GM18507 (cell line): ENCODE measurements around the gene PSMC3IP.

Source experiments
- DNase-seq: peaks from one replicate; pipeline ENCODE4 v3.0.0; 2011; ENCODE audit warnings: low read depth; ENCODE audit not compliant: insufficient read length; ENCODE audit errors: extremely low spot score
- FAIRE-seq: peaks from 2 replicates; lab custom pipeline; 2011; peaks lifted over from hg19 to GRCh38; lab: Jason Lieb, UNC

The PSMC3IP gene

DNA sequence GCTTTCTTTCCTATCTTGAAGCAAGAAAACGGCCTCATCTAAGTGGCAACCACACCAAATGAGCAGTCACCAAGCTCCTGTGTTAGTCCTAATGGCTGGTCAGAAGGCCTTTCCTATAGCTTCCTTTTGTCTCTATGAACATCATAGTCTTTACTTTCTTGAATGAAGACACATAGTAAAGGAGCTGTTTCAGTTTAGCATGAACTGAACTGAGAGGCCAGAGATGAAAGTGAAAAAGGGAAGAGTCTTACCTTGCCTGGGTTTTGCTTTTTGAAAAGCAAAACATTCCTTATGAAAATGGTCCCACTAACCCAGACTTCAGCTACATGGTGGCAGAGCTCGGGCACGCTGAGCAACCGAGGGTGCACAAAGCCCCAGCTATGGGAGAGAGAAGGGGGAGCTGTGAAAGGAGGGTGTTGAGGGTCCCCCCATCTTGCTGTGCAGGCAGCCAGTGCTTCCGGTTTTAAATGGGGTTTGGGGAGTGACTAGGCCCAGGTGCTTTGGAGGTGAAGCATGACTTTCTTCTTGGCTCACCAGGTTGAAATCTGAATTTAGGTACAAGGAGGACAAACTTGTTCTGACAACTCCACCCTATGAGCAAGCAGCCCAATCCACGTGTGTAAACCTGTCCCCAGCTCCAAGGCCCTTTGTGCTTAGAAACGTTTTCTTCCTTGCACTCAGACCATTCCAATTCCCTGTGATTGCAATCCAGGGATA is 9.1 kb upstream of the PSMC3IP start:
- FAIRE-seq (peak; percentile 89), DNase-seq (no peak)

DNA sequence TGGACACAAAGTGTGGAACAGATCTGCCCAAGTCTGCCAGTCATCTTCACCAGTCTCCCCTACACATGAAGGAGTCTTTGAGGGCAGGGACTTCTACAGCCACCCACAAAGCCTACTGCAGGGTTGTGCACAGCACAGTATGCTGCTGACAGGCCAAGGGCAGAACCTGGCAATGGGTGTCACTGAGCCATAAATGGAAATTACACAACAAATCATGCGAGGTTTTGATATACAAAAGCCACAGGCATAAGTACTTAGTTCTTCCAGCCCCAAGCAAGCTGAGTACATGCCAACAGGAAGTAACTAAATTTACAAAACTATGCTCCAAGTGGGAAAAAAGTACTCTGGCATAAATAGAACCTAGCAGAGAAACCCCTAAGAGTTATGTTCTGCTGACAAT is 7.8 kb upstream of the PSMC3IP start:
- FAIRE-seq (peak; percentile 9), DNase-seq (no peak)

DNA sequence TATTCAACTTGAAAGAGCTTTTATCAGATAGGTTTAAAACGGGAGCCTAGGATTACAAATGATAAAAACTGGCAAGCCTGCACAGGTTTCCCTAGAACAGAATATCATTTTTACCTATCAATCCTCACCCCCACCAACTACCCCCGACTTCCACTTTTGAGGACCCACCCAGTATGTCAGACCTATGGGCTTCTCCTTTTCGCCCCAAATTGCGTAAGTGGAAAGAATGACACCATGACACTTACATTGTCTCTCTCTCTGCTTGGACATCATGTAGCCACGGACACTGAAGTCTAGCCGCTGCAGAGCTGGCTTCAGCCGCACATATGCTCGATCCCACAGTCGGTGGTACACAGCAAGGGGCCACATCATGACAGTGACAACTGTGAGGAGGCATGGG is 7.4 kb upstream of the PSMC3IP start:
- FAIRE-seq, result no peak
- no peak for DNase-seq

DNA sequence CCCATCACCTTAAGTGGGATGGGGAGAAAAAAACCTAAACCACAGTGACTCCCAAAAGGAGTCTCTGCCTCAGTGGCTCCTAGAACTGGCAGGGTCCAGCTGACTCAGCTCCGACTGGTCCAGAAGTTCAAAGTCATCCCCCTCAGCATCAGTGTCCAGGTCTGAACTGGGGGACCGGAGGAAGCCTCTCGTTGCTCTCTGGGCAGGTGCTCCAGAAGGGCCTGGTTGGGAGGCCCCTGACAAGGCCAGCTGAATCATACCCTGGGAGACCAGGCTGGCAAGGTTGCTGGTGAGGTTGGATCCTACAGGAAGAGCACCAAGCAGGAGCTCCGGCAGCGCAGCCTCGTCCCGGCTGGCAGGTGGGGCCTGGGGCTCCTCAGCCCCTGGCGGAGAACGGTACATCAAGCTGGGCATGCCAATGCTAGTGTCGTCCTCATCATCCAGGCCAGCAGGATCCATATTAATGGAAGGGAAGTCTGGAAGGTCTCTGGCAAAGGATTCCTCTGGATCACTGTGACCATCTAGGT is 4.3 kb upstream of the PSMC3IP start:
- FAIRE-seq, result no peak
- no peak for DNase-seq

DNA sequence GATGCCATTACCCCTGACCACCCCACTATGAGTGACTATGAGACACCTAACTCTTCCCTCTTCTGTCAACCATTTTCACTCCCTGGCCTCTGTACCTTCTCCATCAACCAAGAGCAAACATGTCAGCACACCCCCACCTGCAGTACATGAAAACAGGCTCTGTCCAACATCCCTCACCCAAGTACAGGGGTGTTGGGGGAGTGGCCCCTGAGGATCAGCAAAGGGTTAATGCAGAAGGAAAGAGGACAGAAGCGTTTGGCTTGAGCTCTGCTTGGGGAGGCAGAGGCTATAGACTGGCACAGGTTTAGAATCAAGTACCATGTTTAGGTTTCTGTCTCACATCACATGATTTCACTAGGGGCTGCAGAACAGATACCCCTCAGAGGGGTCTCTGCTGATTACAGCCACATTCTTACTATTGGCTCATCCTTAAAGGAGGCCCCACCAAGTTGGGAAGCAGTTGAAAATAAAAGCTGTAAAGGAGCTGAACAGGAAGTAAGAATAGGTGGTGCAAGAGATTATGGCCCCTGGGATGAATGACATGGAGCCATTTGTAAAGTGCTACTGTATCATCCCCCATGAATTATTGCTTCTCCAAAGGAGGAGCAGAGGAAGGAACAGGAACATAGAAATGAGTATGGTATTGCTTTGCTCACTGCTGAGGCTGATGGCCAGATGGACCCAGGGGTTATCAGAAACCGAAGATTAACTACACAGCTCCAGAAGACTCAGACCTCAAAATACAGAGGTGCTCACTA is 2.4 kb upstream of the PSMC3IP start:
- no peak for DNase-seq
- FAIRE-seq, result no peak

DNA sequence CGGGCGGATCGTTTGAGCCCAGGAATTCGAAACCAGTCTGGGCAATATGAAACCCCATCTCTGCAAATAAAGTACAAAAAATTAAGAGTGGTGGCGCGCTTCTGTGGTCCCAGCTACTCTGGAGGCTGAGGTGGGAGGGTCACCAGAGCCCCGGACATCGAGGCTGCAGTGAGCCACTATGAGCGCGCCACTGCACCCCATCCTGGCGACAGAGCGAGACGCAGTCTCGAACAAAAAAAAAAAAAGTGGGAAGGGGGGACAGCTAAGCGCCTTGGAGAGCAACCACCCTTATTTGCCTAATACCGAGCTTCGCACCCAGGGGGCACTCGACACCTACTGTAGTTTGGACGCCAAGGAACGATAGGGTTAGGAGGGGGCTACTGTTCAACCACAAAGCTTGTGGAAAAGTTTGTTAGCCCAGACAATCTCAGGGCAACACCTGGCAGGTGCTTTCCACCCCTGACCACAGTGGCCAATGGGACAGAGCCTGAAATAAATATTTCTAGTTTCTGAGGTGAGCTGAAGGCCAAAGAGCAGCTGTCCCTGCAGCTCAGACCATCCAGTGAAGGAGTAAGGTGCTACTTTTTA is 847 bp upstream of the PSMC3IP start:
- DNase-seq (peak; percentile 75), FAIRE-seq (peak; percentile 95)

DNA sequence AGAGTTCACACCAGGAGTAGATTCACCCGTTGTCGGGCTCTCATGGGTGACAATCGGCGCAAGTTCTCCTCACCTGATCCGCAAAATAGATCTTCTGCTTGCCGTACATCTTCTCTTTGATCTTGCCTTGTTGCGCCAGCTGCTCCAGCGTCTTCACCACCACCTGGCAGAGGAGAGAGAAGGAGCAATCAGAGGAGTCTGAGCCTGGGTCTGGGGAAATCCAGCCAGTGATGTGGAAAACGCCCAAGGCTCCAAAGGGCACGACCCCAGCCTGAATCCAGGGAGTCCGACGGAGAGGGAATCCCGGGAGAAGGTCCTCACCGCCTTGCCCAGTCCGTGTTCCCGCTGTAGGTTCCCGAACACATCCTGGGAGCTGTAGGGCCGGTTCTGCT is 393 bp downstream of the PSMC3IP start:
- DNase-seq (no peak), FAIRE-seq (no peak)

DNA sequence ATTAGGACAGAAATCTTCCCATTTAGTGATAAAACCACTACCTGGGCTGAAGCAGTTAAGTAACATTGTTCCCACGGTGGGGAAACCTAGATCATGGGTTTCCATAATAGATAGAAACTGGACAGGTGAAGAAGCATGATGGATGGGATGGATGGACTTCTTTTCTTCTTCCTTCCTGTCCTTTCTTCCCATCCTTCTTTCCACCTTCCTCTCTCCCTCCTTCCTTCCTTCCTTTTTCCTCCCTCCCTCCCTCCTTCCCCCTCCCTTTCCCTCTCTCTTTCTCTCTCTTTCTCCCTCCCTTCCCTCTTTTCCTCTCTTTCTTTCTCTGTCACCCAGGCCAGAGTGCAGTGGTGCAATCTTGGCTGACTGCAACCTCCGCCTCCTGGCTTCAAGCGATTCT is 3.1 kb downstream of the PSMC3IP start:
- no peak for FAIRE-seq
- DNase-seq, result no peak

DNA sequence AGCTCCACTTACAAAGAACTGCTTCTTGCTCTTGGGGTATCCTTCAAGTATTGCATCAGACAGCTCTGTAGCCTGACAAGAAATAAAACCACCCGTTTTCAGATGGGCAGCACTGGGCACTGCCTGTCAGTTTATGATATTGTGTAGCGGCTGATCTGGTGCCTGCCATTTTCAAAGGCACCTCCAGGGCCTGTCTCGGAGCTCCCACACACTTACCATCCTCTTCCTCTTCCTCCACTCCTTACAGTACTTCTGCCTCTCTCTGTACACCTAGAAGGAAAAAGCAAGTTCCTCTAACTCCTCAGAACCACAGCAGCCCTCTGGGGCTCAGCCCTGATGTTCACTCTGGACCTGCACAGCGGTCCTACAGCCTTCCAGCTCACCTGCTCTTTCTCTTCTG is 4.4 kb downstream of the PSMC3IP start:
- DNase-seq (no peak), FAIRE-seq (no peak)

DNA sequence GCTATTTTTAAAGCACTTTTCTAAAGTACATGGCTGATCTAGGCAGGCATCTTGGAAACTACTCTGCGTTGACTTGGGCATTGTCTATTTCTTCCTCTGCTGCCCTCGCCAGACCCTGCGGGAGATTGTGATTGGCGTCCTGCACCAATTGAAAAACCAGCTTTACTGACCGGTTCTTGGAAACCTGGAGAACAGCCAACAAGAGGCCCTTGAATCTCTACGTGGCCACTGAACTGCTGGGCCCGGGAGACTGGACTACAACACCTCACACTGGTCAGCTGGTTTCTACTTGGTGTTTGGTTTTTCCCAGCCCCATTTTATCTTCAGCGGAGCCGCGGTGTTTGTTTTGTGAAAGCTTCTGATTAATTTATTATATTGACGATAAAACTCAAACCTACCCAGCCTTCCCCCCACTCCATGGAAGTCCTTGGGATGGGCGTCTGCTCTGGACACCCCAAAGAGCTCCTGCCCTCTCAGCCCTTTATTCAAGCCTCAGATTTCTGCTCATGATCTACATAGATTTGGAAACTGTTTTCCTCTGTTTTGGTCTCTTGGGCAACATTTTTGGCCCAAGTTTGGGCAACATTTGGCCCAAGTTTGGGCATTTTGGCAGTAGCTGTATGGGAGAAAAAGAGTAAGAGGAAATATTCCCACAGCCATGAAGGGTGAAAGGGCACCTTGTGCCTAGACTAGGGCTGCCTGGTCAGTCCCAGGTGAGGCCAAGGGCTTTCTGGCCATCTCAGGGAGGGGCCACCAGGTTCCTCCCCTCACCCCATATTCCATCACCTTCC is 5.9 kb downstream of the PSMC3IP start:
- FAIRE-seq (no peak), DNase-seq (no peak)

DNA sequence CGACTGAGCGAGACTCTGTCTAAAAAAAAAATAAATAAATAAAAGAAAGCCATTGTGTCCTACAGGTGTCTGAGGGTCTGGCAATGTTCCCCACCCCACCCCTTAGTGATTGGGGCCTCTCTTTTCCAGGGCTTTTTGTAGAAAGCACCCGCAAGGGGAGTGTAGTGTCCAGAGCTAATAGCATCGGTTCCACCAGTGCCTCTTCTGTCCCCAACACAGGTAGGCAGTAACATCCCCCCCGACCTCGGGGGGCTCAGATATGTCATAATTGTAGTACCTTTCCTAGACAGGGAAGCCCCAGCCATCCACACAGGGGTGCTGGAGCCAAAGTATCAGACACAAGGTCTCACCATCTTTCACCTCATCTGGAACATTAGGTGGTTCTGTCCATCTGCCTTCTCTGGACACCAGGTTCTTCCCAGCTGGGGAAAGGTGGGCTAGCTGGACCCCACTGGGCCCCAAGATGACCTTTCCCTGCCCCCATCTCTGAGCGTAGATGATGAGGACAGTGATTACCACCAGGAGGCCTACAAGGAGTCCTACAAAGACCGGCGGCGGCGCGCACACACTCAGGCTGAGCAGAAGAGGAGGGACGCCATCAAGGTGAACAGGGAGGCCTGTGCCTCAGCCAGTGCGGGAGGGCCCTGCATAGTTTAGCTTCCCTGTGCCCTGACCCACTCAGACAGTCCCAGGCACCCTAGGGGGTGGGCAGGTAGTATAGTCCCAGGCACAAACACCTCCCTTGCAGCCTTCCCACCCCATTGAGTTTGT is 9.0 kb downstream of the PSMC3IP start:
- DNase-seq (no peak), FAIRE-seq (no peak)

DNA sequence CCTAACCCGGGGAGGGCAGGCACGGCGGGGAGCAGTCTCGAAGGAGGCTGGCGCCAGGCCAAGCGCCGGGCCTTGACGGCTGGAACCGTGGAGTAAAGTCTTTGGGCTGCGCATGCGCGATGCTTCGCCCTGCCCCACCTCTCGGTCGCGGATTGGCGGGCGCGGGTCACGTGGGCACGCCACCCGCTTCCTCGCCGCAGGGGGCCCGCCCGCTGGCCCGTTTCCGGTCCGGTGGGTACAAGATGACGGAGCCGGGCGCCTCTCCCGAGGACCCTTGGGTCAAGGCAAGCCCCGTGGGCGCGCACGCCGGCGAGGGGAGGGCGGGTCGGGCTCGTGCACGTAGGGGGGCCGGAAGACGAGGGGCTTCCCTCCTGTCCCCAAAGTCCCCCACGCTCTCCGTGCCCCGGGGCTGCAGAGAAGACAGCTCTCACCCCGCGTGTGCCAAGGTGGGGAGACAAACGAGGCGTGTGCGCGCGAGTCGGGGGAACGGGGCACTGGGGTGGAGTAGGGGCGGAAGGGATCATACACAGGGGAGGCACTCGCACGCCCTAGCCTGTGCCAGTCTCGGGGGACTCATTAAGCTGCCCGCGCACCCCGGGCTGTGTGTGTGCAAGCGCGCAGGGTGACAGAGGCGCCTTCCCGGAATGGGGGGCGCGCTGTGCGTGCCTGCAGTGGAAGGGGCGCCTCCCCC is 10.5 kb downstream of the PSMC3IP start, which contains the start of gene MLX:
MLX (plus strand) TSS at position 218 of the 691 bp plus-strand sequence; CDS start at position 243, 25 bp downstream.
- FAIRE-seq (peak; percentile 95), DNase-seq (peak; percentile 100)

DNA sequence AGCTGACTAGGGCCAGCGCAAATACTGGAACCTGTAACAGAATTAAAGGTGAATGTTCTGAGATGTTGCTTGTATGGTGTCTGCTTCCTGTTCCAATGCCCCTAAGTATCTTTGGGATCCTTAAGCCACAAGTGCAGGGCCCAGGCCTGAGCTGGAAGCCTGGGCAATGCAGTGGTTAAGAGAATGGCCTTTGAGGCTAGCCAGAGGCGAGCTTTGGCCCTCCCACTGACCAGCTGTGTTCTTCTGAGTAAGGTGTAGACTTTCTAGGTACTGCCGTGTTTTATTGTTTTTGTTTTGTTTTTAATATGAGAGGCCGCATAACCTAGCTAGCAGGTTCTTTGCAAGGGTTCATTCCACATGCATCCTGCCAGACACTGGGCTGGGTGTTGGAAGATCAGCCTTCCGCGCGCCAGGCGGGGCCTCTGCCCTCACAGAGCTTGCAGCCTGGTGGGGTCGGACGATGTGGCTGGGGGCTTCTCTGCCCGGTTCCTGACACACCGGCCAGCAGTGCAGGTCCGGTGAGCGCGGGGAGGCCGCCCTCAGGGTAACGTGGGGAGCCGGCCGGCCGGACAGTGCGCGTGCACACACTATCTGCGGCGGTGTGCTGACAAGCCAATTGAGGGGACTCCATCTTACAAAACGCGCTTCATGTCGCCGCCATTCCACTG is 11.2 kb downstream of the PSMC3IP start:
- DNase-seq, result no peak
- FAIRE-seq, result no peak

DNA sequence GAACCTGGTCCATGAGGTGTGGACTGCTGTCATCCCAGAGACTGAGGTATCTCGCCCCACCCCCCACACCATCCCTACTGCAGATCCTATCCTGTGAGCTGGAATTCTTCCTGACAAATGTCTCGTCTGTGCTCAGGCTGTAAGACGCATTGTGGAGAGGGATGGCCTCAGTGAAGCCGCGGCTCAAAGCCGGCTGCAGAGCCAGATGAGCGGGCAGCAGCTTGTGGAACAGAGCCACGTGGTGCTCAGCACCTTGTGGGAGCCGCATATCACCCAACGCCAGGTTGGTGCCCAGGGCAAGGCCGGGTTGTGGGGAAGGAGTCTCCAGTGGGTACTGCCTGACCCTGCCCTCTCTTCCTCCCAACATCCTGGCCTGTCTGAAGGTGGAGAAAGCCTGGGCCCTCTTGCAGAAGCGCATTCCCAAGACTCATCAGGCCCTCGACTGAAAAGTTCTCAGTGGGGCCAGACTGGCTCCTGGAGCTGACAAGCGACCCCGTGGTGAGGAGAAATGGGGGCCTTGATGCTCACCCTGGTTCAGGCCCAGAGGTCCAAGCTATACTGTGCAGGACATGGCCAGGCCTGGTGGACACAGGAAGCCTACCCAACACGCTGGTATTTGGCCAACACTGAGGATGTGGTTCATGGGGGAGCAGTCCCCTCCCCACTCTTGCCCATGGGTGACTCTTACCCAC is 11.9 kb downstream of the PSMC3IP start:
- no peak for DNase-seq
- no peak for FAIRE-seq

DNA sequence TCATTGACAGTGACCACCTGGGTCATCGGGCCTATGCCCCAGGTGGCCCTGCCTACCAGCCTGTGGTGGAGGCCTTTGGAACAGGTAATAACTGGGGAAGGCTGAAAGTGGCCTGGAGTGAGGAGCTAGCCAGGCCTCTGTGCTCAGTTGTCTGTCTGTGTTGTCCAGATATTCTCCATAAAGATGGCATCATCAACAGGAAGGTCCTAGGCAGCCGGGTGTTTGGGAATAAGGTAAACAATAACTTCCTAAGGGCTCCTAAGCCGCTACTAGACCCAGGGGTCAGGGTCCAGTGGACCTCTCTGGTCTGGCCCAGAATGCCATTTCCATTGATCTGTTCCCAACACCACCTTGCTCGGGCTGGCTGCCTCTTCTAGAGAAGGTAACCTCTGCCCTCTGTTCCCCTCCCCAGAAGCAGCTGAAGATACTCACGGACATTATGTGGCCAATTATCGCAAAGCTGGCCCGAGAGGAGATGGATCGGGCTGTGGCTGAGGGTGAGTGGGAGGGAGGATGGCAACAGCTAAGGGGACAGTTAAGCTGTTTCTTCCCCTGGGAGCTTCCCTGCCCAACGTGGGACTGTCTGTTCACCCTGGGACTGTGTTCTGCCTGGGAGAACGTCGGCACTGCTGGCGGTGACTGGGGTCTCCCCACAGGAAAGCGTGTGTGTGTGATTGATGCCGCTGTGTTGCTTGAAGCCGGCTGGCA is 12.6 kb downstream of the PSMC3IP start:
- no peak for DNase-seq
- FAIRE-seq, result no peak

DNA sequence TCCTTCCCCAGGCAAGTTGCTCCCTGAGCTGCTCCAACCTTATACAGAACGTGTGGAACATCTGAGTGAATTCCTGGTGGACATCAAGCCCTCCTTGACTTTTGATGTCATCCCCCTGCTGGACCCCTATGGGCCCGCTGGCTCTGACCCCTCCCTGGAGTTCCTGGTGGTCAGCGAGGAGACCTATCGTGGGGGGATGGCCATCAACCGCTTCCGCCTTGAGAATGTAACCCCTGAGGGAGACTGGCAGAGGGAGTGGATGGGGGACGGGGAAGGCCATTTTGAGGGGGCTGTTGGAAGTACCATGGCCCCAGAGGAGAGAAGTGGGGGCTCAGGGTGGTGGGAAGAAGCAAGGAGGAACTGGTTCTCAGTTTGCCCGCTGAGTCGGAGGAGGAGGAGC is 13.6 kb downstream of the PSMC3IP start:
- FAIRE-seq, result no peak
- DNase-seq, result no peak

DNA sequence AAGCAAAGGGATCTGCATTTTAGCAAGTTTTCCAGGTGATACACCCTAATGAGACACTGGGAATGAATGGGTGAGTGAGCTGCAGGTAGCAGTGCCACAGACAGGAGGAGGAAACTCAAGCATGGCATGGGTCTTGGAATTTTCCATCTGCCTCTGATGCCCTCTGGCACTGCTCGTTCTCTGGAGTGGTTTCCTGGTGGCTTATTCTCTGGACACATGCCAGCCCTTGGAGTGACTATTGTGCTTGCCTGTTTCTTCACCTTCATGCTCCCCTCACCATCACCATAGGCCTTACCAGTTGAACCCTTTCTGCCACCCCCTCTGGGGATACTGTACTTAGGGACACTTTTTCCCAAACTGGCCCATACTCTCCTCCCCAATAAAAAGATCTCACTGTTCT is 14.0 kb downstream of the PSMC3IP start:
- FAIRE-seq (no peak), DNase-seq (no peak)
